HG02885 (cell line): ENCODE measurements around the gene CYP1A1.

Experiments used
- ATAC-seq: cut with Tn5 transposase; IDR thresholded peaks from one replicate; pipeline ENCODE4 v1.9.1; 2021; ENCODE audit warnings: mild to moderate bottlenecking; ENCODE audit not compliant: unreplicated experiment, poor library complexity

The CYP1A1 gene

GRCh38 chr15:74696808-74697207, 28.5 kb downstream of the CYP1A1 start:
- ATAC-seq = no peak

- ATAC-seq = no peak
These were observed 29.0 kb downstream of the CYP1A1 start for GRCh38 chr15:74696398-74696729.

DNA sequence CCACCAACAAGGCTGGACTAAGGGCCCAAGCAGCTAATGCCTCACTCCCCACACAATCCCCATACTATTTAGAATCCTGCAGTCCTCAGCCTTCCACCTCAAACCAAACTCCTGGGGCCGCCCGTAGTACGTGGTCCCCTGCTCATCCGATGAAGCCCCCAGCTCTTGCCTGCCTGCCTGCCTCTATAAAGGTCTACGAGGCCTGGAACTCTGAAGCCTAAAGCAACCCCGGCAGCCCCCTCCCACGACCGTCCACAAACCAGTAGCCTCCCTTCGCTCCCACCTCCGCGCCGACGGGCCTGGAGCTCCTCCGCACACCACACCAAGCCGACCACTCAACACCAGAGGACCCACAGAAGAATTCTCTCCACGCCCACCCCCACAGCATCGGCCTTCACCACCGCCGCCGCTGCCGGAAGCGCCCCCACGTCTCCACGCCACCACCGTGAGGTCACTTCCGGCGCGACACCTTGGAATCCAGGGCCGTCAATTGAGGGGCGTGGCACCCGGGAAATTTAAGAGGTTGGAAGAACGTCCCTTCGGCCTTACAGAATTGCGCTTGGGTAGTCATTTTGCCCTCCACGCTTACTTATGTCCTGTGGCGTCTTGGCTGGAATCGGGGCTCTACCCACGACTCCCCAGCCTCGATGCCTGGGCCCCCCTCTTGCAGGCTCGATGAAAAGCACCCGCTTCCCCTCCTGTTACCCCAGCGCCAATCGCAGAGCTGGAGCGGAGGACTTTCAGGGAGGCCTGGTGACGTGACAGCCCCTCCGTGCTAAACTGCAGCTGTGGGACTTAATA, 29.5 kb downstream of the CYP1A1 start, which contains the start of gene EDC3:
TSS of gene EDC3 (minus strand) at position 428 of the 801 bp plus-strand sequence. CDS start 20,900 bp downstream, outside the sequence.
- peak; percentile 93 for ATAC-seq

DNA sequence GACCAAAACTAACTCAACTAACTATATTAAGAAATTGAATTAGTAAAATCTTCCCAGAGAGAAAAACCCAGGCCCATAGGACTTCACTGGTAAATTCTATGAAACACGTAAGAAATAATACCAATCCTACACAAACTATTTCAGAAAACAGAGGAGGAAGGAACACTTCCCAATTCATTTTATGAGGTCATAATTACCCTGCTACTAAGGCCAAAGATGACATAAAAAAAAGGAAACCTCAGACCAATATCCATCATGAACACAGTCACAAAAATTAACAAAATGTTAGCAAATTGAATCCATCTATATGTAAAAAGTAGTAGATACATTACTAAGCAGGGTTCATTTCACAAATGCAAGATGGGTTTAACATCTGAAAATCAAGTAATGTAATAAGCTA, 33.0 kb downstream of the CYP1A1 start:
- no peak for ATAC-seq

GRCh38 chr15:74683758-74684157, 41.6 kb downstream of the CYP1A1 start:
- no peak for ATAC-seq

DNA sequence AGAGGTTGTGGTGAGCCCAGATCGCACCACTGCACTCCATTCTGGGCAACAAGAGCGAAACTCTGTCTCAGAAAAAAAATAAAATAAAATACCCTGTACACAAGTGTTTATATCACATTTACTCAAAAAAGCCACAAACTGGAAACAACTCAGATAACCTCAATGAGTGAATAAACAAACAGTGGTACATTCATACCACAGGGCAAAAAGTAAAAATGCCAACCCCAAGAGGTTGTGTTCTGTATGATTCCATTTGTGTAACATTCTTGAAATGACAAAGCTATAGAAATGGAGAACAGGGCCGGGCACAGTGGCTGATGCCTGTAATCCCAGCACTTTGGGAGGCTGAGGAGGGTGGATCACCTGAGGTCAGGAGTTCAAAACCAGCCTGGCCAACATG, 42.4 kb downstream of the CYP1A1 start:
- ATAC-seq = no peak

- ATAC-seq = no peak
These were observed 44.9 kb downstream of the CYP1A1 start for GRCh38 chr15:74680456-74680855.

DNA sequence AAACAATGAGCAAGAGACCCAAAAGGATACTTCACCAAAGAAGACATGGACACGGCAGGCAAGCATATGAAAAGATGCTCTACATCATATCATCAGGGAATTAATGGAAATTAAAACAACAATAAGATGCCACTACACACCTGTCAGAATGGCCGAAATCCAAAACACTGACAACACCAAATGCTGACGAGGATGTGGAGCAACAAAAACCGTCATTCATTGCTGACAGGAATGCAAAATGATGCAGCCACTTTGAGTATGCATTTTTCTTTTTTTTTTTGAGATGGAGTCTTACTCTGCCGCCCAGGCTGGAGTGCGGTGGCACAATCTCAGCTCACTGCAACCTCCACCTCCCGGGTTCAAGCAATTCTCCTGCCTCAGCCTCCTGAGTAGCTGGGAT, 48.5 kb downstream of the CYP1A1 start:
- ATAC-seq = no peak

GRCh38 chr15:74674161-74674560, 51.2 kb downstream of the CYP1A1 start:
- ATAC-seq = no peak

DNA sequence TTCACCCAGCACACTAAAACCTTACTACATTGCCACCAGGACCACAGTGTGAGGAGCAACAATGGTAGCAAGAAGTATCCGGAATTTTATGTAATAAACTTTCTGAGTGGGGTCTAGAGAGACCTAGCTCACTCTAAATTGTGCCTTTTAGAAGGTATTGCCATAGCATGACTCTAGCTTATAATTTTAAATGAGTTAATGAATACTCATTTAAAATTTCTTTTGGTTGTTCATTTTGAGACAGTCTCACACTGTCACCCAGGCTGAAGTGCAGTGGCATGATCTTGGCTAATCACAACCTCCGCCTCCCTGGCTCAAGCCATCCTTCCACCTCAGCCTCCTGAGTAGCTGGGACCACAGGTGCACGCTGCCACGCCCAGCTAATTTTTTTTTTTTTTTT, 55.7 kb downstream of the CYP1A1 start:
- ATAC-seq = no peak
